Right atrium auricular region (tissue), 2 donors: Measurements from ENCODE around the gene SNORC. TPM values are rescaled to one million over a fixed set of nuclear protein-coding genes. Genes with fewer than 3 reads are reported as not detected.
A peak's percentile ranks its signal among the peaks of the same experiment; 100 is the strongest.

Source experiments
- DNase-seq: peaks from one replicate; pipeline ENCODE4 v3.0.0-alpha.2; 2019; ENCODE audit warnings: low spot score
- H3K27ac ChIP-seq, 2 donors: fragments of 200-600 bp; sonication (generic); 1 replicate in 1 of 2; 2 replicates in 1 of 2; pipeline ENCODE4 v1.5.1; 2016 to 2019
- H3K27me3 ChIP-seq, 2 donors: fragments of 200-600 bp; sonication (generic); one replicate each; pipeline versions ENCODE4 v1.5.1 to v1.6.0; 2017 to 2019
- H3K36me3 ChIP-seq: fragments of 200-600 bp; sonication (generic); one replicate; pipeline ENCODE4 v1.5.1; 2016
- H3K4me1 ChIP-seq, 2 donors: fragments of 200-600 bp; sonication (generic); one replicate each; pipeline versions ENCODE4 v1.5.1 to v1.6.0; 2017 to 2019
- H3K4me3 ChIP-seq, 2 donors: fragments of 200-600 bp; sonication (generic); 1 replicate in 1 of 2; 2 replicates in 1 of 2; pipeline ENCODE4 v1.5.1; 2017 to 2019; ENCODE audit warnings: mild to moderate bottlenecking in 1 of 2, moderate library complexity in 1 of 2
- H3K9me3 ChIP-seq, 2 donors: fragments of 200-600 bp; sonication (generic); one replicate each; pipeline ENCODE4 v1.5.1; 2019
- CTCF ChIP-seq, 2 donors: fragments of 200-600 bp; sonication (generic); IDR thresholded peaks; one replicate each; pipeline ENCODE4 v1.5.1; 2019; ENCODE audit warnings: antibody characterized with exemption in 2 of 2
- total RNA-seq, 2 donors: library from RNA; depleted of rRNA; stranded (reverse); fragments of >200 nt; gene quantifications; one replicate each; pipeline ENCODE4 v1.1.0, GENCODE V29; 2016

The SNORC gene
- total RNA-seq, 2 donors from 2014 or later = 0.12 to 0.30 TPM

- Histone ChIP-seq H3K9me3 (no peaks in the 10 kb centered on the region), H3K4me1 (peaks cover 0 to 20% of the 10 kb centered on the region in 2 donors), H3K27me3 (no peaks in the 10 kb centered on the region), H3K4me3 (no peak overlapping the region), H3K27ac (no peak overlapping the region), H3K36me3 (no peaks in the 10 kb centered on the region)
- no peak for DNase-seq
- TF ChIP-seq CTCF (IDR thresholded peaks at IDR 0.05) = no peak
These were observed 55.2 kb downstream of the SNORC start for GRCh38 chr2:232925153-232925820.

DNA sequence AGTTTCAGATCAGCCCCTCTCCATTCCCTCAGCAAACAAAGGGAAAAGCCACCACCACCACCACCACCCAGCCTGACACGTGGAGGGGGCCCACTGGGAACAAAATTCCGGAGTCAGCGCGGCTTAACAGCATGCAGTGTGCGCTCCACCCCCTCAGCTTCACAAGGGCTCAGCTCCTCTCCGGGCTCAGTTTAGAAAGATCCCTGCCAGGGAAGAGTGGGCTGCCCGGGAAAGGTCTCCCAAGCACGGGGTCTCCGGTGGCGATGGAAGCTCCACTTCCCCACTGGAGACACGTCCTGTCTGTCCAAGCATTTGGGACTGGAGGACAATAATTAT lies 55.7 kb downstream of the SNORC start:
- no peak overlapping the region for H3K4me3 ChIP-seq
- DNase-seq = no peak
- H3K27ac ChIP-seq = no peak overlapping the region
- no peaks in the 10 kb centered on the region for H3K36me3 ChIP-seq
- no peaks in the 10 kb centered on the region for H3K27me3 ChIP-seq
- no peak for TF ChIP-seq CTCF (IDR thresholded peaks at IDR 0.05)
- H3K9me3 ChIP-seq = no peaks in the 10 kb centered on the region
- peaks cover 0 to 23% of the 10 kb centered on the region in 2 donors for H3K4me1 ChIP-seq

GRCh38 chr2:232926431-232926939 lies 56.4 kb downstream of the SNORC start:
- no peaks in the 10 kb centered on the region for H3K27me3 ChIP-seq
- H3K36me3 ChIP-seq = no peaks in the 10 kb centered on the region
- DNase-seq = no peak
- no peak for TF ChIP-seq CTCF (IDR thresholded peaks at IDR 0.05)
- peak overlapping the region in 1 of 2 donors; percentile 51 for H3K4me3 ChIP-seq
- no peak overlapping the region for H3K27ac ChIP-seq
- no peaks in the 10 kb centered on the region for H3K9me3 ChIP-seq
- H3K4me1 ChIP-seq = peaks cover 0 to 28% of the 10 kb centered on the region in 2 donors

- Histone ChIP-seq H3K4me3 (peak overlapping the region; percentile 39 to 51), H3K27me3 (no peaks in the 10 kb centered on the region), H3K27ac (no peak overlapping the region), H3K9me3 (no peaks in the 10 kb centered on the region), H3K4me1 (peaks cover 0 to 32% of the 10 kb centered on the region in 2 donors), H3K36me3 (no peaks in the 10 kb centered on the region)
- no peak for DNase-seq
- no peak for TF ChIP-seq CTCF (IDR thresholded peaks at IDR 0.05)
These were observed 57.1 kb downstream of the SNORC start for GRCh38 chr2:232927032-232927792.

DNA sequence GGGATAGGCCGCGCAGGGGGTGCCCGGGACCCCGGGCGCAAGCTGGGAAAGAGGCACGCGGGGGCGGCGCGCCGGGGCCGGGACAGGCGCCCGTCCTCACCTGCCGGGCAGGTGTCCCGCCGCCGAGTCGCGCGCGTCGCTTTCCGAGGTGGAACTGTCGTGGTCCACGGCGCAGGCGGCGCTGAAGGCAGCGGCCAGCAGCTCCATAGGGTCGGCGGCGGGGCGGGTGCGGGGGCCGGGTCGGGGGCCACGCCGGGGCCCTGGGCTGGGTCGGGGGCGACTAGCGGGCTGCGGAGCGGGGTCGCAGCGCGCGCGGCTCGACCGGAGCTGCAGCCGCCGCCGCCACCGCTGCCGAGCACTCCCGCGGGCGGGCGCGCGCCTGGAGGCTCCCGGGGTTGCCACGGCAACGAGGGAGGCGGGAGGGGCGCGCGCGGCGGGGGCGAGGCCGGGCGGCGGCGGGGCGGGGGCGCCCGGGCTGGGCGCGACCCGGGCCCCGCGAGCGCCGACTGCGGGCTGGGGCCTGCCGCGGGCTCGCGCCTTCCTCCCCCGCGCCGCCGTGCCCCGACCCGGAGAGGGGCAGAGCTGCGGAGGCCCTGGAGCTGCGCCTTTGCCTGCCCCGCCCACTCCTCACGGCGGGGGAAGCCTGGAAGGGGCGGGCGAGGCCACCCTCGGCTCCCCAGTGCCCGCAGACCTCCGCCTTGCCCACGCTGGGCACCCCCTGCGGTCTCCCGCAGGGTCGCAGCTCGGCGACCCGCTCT lies 57.9 kb downstream of the SNORC start:
- no peaks in the 10 kb centered on the region for H3K27me3 ChIP-seq
- H3K9me3 ChIP-seq = no peaks in the 10 kb centered on the region
- no peak overlapping the region for H3K27ac ChIP-seq
- H3K4me1 ChIP-seq = peaks cover 0 to 32% of the 10 kb centered on the region in 2 donors
- no peak for TF ChIP-seq CTCF (IDR thresholded peaks at IDR 0.05)
- H3K4me3 ChIP-seq = peak overlapping the region; percentile 39 to 51
- no peak for DNase-seq
- H3K36me3 ChIP-seq = no peaks in the 10 kb centered on the region

Other genes starting within 250 kb of the SNORC start
- gene EFHD1, start 236.7 kb upstream of the SNORC start, total RNA-seq = 10 to 100 TPM; 11.4 to 11.5 TPM
- 10 to 100 TPM; 48.4 to 57.1 TPM for gene GIGYF2, start 172.9 kb upstream of the SNORC start, total RNA-seq
- gene KCNJ13, start 93.7 kb upstream of the SNORC start, total RNA-seq = not detected
- gene NGEF, start 143.0 kb downstream of the SNORC start, total RNA-seq = 1 to 10 TPM; 1.4 to 4.8 TPM
- not detected for gene NEU2, start 162.4 kb downstream of the SNORC start, total RNA-seq
- gene INPP5D, start 190.1 kb downstream of the SNORC start, total RNA-seq = 1 to 10 TPM; 2.9 to 7.0 TPM